DMS114 treated with DMSO at 0.1 percent for 48 hours (cell line): ENCODE results near the gene SH3RF3.

Source experiments
- DNase-seq: peaks from one replicate; lab custom pipeline; 2025; ENCODE audit not compliant: unreplicated experiment; lab: John Stamatoyannopoulos, UW

The SH3RF3 gene

DNA sequence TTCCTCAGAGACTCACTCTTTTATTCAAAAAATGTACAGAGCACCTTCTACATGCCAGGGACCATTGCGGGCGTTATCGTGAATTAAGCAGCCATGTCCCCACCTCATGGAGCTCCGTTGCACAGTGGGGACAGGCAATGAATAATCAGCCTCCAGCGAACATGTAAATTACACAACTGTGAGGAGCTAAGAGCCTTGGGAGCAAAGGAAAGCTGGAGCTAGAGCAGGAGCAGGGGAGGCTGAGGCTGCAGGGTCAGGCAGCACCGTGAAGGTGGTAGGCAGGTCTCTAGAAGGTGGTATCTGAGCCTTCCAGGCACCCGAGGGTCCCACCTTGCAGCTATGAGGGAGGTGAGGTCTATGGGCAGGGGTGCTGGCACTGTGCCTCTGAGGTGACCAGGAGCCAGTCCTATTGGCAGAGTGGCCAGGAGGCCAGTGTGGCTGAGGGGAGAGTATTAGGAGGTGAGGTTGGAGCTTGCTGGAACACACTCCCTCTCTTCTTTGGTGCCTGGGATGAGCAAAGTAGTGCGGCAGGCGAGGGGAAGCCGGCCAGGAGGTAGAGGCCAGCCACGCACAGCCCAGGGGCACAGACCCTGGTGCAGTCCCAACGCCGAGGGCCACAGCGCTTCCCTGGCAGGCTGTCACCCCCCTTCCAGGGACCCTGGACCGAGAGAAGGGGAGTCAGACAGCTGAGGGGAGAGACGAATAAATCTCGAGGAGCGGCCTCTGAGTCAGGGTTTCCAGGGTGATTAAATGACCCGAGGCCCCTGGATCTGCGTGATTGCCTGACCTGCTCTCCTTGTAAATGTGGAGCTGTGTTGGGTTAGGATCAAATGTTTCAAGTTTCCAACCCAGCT, 317.5 kb downstream of the SH3RF3 start:
- DNase-seq = no peak

GRCh38 chr2:109447251-109447661, 318.3 kb downstream of the SH3RF3 start:
- no peak for DNase-seq

GRCh38 chr2:109447776-109448175, 318.8 kb downstream of the SH3RF3 start:
- DNase-seq = no peak

- no peak for DNase-seq
These were observed 319.2 kb downstream of the SH3RF3 start for GRCh38 chr2:109448207-109448606.

DNA sequence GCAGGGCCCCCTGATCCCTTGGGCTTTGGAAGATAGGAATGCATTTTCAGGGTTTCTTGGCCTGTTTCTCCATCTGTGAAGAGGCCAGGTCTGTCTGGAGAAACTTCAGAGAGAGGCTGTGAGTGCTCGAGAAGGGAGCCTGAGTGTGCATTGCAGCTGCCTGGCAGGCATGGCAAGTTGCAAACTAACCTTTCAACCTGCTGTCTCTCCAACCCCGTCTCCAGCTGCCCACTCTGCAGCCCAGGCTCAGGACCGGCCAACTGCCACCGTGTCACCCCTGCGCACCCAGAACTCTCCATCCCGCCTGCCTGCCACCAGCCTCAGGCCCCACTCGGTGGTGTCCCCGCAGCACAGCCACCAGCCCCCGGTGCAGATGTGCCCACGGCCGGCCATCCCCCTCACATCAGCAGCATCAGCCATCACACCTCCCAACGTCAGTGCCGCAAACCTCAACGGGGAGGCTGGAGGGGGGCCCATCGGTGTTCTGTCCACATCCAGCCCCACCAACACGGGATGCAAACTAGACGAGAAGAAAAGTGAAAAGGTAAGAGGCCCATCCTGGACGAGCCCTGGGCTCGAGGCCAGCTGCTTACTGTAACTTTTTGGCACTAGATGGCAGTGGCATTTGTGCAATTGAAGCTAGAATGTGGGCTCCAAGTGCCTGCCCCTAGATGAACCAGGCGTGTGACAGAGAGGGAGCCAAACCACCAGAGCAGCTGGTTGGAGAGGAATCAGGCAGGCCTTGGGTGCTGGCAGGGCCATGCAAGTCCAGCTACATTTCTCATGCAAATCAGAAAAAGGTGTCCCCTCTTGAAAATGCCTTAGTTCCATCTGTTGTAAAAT, 320.2 kb downstream of the SH3RF3 start:
- no peak for DNase-seq

DNA sequence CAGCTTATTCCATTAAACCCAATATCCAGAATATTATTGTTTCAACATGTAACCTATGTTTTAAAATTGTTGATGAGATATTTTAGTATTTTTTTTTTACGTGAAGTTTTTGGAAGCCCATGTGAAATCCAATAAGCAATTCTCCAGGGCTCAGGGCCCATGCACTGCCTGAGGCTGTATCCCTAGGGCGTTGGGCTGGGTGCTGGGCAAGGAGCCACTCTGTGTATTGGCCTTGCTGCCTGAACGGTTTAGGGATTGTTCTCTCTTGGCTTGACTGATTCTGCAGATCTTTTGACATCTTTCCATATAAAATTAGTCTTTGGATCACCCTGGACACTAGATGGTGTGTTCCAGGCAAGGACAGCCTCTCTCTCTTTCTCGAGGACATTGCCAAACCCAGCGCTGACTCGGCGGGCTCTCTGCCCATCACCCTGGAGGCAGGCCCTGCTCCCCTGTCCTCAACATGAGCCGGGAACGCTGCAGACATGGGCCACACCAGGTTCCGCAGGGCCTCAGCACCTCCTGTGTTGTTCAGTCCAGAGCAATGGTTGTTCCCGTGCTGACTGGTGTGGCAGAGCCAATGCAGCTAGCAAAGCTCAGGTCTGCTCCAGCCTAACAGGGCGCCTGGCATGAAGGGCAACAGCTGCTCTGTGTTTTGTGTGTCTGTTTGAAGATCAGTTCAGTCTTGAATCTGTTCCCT, 321.7 kb downstream of the SH3RF3 start:
- no peak for DNase-seq

DNA sequence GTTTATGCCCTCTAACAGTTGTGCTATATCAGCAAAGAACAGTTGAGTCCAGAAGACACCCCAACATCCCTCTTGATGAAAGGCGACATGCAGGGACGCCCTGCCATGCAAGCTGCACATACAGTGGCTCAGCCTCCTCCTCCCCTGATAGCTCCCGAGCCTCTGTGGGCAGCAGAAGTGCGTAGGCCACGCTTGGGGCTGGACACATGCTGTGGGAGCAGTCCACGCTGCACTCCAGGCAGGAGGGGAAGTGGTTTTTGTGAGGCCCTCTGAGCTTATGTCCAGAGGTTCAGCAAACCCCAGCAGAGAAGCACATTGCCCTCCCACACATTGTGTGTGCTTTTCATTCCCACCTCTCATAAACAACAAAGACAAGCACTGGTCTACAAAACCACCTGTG, 322.7 kb downstream of the SH3RF3 start:
- no peak for DNase-seq

DNA sequence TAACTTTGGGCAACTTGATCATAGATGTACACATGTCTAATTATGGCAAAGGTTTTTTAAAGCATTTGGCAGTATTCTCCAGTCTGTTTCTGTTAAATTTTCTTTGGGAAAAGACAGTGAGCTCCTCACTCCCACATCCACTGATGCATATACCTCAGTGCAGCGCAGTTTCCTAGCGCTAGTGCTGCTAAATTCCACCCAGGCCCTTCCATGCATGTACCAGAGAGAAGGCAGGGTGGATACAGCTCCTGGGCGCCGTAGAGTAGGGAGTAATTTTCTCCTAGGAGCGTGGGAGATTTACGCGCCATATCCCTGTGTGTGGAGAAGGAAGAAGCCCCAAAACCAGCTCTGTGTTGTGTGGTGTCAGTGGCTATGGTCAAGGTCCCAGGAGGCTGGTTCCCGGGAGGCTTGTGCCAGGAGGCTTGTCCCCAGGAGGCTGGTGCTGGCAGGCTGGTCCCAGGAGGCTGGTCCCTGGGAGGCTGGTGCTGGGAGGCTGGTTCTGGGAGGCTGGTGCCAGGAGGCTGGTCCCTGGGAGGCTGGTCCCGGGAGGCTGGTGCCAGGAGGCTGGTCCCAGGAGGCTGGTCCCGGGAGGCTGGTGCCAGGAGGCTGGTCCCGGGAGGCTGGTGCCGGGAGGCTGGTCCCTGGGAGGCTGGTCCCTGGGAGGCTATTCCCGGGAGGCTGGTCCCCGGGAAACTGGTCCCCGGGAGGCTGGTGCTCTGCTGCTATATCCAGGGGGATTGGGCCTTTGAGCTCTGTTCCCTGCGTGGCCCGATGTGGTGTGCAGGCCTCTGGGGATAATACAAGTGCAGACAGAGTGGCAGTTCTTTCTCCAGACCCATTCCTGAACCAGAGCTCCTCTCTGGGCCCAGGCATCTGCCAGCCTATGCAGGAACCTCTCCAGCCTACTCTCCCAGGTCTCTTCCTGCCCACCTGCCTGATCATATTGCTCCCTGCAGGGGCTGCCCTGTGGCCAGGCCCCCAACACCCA, 323.6 kb downstream of the SH3RF3 start:
- DNase-seq = no peak

- no peak for DNase-seq
These were observed 324.5 kb downstream of the SH3RF3 start for GRCh38 chr2:109453371-109453995.

DNA sequence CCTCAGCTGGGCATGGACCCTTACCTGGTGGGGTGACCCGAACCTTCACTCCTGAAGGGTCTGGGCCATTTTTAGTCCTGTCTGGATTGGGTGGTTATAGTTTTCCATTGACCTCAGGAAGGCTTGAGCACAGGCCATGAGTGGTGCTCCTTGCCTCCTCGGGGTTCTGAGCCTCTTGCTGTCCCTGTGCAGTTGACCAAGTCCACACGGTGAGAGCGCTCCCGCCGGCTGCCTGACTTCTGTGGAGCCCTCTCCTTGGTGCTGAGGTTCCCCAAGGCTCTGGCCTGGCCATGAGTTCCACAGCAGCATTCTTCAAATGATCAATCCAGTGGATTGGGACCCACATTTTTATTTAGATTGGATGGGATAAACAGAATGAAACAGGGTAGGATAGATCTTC, 325.3 kb downstream of the SH3RF3 start:
- no peak for DNase-seq

- no peak for DNase-seq
These were observed 325.9 kb downstream of the SH3RF3 start for GRCh38 chr2:109454765-109455394.

- no peak for DNase-seq
These were observed 327.0 kb downstream of the SH3RF3 start for GRCh38 chr2:109455731-109456691.

DNA sequence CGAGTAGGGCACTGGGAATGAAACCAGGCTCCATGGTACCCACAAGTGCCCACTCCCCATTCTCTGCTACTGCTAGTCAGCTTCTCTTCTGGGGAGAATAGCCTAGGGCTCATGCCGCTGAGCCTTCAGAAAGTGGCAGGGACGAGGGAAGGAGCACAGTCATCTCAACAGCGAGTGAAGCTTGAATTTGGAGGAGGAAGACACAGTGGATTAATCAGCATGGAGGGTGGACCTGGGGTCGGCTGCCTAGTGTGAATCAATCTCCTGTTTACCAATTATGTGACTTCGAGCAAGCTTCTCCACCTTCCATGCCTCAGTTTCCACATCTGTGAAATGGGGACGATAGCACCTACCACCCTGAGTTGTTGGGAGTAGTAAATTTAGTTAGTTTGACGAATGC, 327.8 kb downstream of the SH3RF3 start:
- DNase-seq = no peak

DNA sequence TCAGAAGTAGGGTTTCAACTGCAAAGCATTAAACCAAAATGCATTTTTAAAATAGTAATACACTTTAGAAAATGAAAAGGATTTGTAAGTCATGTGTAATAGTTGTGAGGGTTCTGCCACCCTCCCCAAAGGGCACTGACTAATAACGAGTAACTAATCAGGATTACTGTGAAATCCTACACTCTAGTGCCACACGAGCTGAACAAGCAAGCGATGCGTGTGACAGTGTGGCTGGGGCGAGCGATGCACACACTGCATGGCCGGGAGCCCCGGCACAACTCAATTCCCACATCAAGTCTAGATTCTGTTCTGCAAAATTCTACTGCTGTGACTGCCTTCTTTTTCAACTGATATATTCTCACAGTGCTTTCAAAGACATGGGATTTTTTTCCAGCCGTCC, 328.4 kb downstream of the SH3RF3 start:
- DNase-seq = no peak

GRCh38 chr2:109457794-109458193, 328.8 kb downstream of the SH3RF3 start:
- DNase-seq = no peak

DNA sequence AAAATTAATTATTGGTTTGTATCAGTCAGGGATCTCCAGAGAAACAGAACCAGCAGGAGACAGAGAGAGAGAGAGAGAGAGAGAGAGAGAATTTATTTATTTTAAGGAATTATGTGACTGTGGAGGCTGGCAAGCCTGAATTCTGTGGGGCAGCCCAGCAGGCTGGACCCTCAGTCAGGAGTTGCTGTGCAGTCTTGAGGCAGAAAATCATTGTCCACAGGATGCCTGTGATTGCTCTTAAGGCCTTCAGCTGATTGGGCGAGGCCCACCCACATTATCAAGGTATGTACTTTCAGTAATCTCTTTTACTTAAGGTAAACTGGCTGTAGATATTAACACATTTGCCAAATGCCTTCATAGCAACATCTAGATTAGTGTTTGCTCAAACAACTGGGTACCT, 329.5 kb downstream of the SH3RF3 start:
- no peak for DNase-seq

GRCh38 chr2:109459485-109459884, 330.5 kb downstream of the SH3RF3 start:
- no peak for DNase-seq
